GM12872 (cell line): ENCODE measurements around the gene NT5DC3.

Source experiments
- CTCF ChIP-seq: IDR thresholded peaks from 3 replicates; pipeline ENCODE4 v1.5.1; 2011; ENCODE audit warnings: low read depth, mild to moderate bottlenecking, low read length, moderate library complexity; ENCODE audit not compliant: insufficient read depth

The NT5DC3 gene

DNA sequence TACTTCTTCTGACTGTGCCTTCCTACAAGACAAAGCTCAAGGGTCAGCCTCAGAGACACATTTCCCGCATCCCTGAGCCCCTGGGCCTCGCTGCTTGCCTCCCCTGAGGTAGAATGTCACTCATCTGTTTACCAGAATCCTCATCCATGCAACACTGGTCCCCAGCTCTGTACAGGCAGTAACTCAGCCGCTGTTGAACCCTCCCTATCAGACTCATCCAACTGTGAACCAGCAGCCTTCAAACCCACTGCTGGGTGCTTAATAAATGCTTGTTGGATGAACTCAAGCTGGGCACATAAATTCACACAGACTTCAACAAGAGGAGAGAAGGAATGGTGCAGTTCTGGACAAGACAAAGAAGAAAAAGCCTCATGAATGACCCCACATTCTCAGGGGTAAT, 6.1 kb downstream of the NT5DC3 start:
- no peak for TF ChIP-seq CTCF

DNA sequence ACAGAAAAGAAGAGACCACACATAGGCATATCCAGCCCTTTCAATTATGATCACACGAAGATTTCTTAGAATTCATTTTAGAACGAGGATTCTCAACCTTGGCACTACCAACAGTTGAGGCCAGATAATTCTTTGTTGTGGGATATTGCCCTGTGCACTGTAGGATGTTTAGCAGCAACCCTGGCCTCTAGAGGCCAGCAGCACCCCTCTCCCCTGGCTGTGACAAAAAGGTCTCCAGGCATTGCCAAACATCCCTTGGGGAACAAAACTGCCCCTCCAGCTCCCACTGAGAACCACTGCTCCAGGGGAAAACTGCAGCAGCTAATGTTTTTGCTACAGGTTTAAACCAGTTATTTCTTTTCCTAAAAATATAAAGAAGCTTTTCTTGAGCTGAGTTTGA, 7.1 kb downstream of the NT5DC3 start:
- no peak for TF ChIP-seq CTCF

DNA sequence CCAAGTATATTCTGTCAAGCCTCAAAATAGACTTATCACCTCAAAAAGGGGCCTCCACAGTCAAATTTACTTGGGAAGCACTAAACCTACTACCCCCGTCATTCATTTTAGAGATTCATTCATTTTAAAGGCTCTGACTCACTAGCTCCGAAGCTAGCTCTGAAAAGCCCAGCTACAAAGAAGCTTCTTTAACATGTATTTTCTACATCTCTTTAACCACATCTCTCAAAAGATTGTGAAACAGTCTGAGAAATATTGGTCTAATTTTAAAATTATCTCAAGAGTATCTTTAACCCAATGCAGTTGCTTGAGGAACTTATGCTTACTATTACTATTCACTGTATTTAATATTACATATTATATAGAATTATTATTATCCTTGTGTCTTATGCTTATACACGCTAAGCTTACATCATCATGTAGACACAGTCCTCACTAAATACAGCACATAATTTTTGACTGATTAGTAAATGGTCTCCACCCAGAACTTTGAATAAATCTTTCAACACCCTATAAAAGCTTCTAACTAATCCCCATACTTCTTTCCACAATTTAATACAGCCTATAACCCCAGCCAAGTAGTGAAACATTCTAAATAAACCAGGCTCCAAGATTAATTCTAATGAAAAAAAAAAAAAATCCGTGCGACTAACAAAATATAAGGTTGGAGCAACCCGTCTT, 7.8 kb downstream of the NT5DC3 start:
- no peak for TF ChIP-seq CTCF

DNA sequence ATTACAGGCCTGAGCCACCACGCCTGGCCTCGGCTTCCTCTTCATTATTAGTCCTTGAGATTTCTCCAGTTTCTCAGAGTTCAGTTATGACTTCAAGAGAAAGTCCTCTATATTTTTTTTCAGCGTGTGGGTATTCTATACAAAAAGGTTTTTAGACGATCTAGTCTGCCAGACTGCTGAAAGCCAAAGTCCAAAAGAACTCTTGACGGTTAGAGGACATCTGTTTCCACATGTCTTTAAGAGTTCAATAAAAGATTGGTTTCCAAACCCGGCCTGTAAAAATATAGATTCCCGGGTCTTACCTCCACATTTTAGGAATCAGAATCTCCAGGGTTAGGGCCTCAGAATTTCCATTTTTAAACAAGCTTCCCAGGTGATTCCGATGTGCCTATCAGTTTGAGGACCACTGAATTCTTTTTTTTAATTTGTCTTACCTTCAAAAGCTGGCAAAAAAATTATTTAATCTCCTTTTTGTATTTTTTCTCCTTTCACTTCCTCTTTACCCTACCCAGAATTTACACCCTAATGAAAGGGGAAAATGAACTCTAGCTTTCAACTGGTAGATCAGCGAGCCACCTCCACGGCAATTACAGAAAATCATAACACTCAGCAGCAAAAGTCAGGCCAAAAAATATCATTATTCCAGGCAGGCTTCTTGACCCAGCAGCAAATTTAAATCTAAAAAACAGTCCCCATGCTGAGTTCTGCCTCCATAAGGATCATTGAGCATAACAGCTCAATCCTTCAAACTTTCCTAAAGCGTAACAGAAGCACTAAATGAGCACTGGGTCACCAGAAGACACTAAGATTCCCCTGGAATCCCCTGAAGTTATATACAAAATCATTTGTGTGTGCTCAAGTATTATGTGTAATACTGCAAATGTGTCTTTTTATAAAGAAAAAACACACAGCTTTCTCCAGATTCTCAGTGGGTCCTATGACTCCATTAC, 8.7 kb downstream of the NT5DC3 start:
- TF ChIP-seq CTCF = no peak

GRCh38 chr12:103830730-103831320, 10.2 kb downstream of the NT5DC3 start:
- no peak for TF ChIP-seq CTCF

GRCh38 chr12:103830025-103830725, 10.9 kb downstream of the NT5DC3 start:
- no peak for TF ChIP-seq CTCF

DNA sequence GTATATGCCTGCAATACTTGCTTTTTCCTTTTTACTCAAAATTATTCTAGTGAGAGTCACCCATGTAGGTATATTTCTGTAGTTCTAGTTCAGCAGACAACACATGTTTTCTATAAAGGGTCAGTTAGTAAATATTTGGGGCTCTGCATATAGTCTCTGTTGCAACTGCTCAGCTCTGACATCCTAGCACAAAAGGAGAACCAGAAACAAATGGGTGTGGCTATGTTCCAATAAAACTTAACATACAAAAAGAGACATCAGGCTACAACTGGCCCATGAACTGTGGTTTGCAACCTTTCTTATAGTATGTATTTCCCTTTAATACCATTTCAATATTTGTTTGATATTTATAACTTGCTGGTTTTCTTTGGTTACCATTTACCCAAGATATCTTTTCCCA, 11.9 kb downstream of the NT5DC3 start:
- no peak for TF ChIP-seq CTCF
